Parathyroid adenoma (tissue), 2 donors: ENCODE results near the gene PRR15L.

Experiments used
- H2AFZ ChIP-seq: fragments of 300-600 bp; sonication (generic); one replicate; pipeline ENCODE4 v1.7.0; 2017; ENCODE audit warnings: antibody characterized with exemption, mild to moderate bottlenecking
- H3K27ac ChIP-seq: fragments of 300-600 bp; sonication (generic); one replicate; pipeline ENCODE4 v1.7.0; 2017
- H3K27me3 ChIP-seq: fragments of 300-600 bp; sonication (generic); one replicate; pipeline ENCODE4 v1.7.0; 2017; ENCODE audit warnings: low read length; ENCODE audit not compliant: control insufficient read depth, insufficient read depth
- H3K36me3 ChIP-seq: fragments of 300-600 bp; sonication (generic); one replicate; pipeline ENCODE4 v1.7.0; 2017; ENCODE audit warnings: low read length; ENCODE audit not compliant: control insufficient read depth, insufficient read depth
- H3K4me1 ChIP-seq: fragments of 300-600 bp; sonication (generic); one replicate; pipeline ENCODE4 v1.7.0; 2017; ENCODE audit warnings: control low read depth
- H3K4me2 ChIP-seq: fragments of 300-600 bp; sonication (generic); one replicate; pipeline ENCODE4 v1.7.0; 2017; ENCODE audit warnings: low read length
- H3K4me3 ChIP-seq: fragments of 300-600 bp; sonication (generic); one replicate; pipeline ENCODE4 v1.7.0; 2017; ENCODE audit warnings: low read depth, low read length
- H3K79me2 ChIP-seq: fragments of 300-600 bp; sonication (generic); one replicate; pipeline ENCODE4 v1.7.0; 2017; ENCODE audit warnings: control low read depth
- H3K9ac ChIP-seq: fragments of 300-600 bp; sonication (generic); one replicate; pipeline ENCODE4 v1.7.0; 2017; ENCODE audit warnings: mild to moderate bottlenecking
- H3K9me3 ChIP-seq: fragments of 300-600 bp; sonication (generic); one replicate; pipeline ENCODE4 v1.7.0; 2017; ENCODE audit warnings: low read length; ENCODE audit not compliant: control insufficient read depth
- TF ChIP-seq, protein P1 (sequence below): fragments of 300-600 bp; sonication (generic); IDR thresholded peaks from one replicate; pipeline ENCODE4 v1.7.0; 2017; ENCODE audit warnings: antibody characterized with exemption, mild to moderate bottlenecking
- donor health status: primary hyperparathyroidism.

The PRR15L gene

DNA sequence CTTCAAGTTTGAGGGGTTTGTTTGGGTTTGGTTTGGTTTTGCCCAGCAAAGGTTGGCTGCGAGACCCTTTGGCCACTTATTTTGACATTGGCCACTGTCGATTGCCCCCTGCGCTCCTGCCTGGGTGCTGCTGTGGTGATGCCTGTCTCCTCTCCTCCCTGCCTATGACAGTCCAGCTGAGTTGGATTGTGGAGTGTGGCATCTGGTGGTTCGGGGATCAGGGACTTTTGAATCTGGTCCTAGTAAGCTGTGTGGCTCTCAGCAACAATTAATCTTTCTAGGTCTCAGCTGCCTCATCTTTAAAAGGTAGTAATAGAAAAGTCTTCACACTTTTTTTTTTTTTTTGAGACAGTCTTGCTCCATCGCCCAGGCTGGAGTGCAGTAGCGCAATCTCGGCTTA lies 40.4 kb upstream of the PRR15L start:
- H3K36me3 ChIP-seq = no peaks in the 10 kb centered on the region
- H3K79me2 ChIP-seq = no peaks in the 10 kb centered on the region
- peaks cover 9% of the 10 kb centered on the region for H3K4me1 ChIP-seq
- no peak overlapping the region for H3K4me3 ChIP-seq
- H3K27me3 ChIP-seq = no peaks in the 10 kb centered on the region
- no peak overlapping the region for H2AFZ ChIP-seq
- H3K27ac ChIP-seq = no peak overlapping the region
- no peak overlapping the region for H3K4me2 ChIP-seq
- no peak overlapping the region for H3K9ac ChIP-seq
- H3K9me3 ChIP-seq = no peaks in the 10 kb centered on the region
- TF ChIP-seq, protein P1, sequence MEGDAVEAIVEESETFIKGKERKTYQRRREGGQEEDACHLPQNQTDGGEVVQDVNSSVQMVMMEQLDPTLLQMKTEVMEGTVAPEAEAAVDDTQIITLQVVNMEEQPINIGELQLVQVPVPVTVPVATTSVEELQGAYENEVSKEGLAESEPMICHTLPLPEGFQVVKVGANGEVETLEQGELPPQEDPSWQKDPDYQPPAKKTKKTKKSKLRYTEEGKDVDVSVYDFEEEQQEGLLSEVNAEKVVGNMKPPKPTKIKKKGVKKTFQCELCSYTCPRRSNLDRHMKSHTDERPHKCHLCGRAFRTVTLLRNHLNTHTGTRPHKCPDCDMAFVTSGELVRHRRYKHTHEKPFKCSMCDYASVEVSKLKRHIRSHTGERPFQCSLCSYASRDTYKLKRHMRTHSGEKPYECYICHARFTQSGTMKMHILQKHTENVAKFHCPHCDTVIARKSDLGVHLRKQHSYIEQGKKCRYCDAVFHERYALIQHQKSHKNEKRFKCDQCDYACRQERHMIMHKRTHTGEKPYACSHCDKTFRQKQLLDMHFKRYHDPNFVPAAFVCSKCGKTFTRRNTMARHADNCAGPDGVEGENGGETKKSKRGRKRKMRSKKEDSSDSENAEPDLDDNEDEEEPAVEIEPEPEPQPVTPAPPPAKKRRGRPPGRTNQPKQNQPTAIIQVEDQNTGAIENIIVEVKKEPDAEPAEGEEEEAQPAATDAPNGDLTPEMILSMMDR = no peak

DNA sequence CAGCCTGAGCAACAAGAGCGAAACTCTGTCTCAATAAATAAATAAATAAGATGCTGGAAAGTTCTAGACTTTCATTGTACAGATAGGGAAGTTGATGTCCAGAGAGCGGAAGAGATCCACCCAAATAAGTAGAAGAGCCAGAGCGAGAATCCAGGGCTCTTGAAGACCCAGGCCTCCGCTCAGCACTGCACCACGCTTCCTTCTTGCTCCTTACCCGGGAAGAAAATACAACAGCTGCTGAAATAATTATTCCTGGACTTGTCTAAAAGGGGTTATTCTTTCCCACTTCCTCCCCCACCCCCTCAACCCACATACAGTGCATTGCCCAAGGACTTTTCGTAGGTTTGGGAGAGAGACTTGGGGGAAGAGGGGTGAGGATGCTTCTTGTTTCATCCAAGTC lies 39.9 kb upstream of the PRR15L start:
- H2AFZ ChIP-seq = no peak overlapping the region
- H3K79me2 ChIP-seq = no peaks in the 10 kb centered on the region
- no peaks in the 10 kb centered on the region for H3K9me3 ChIP-seq
- H3K27ac ChIP-seq = no peak overlapping the region
- peaks cover 5% of the 10 kb centered on the region for H3K4me1 ChIP-seq
- TF ChIP-seq, protein P1 = no peak
- H3K36me3 ChIP-seq = no peaks in the 10 kb centered on the region
- H3K4me3 ChIP-seq = no peak overlapping the region
- H3K27me3 ChIP-seq = no peaks in the 10 kb centered on the region
- H3K4me2 ChIP-seq = no peak overlapping the region
- no peak overlapping the region for H3K9ac ChIP-seq

DNA sequence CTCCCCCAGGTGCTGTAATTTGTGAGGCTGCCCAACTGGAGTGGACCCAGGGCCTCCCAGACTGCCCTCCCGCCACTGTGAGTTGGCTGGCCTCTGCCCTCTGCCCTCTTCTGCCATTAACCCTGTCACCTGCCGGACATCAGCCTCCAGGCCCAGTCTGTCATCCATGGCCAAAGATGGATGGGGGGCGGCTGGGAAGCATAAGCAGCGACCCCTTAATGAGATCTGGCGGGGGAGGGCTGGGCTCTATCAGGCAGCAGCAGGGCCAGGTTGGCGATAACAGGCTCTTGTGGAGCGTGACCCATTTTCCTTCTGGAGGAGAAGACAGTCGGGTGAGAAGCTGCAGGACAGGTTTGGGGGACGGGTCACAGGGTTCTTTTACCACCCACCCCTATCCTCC lies 38.5 kb upstream of the PRR15L start:
- Histone ChIP-seq H3K9ac (no peak overlapping the region), H2AFZ (peak overlapping the region; percentile 49), H3K36me3 (no peaks in the 10 kb centered on the region), H3K4me3 (no peak overlapping the region), H3K9me3 (no peaks in the 10 kb centered on the region), H3K4me2 (no peak overlapping the region), H3K79me2 (no peaks in the 10 kb centered on the region), H3K4me1 (no peaks in the 10 kb centered on the region), H3K27ac (no peak overlapping the region), H3K27me3 (no peaks in the 10 kb centered on the region)
- TF ChIP-seq, protein P1 = no peak

DNA sequence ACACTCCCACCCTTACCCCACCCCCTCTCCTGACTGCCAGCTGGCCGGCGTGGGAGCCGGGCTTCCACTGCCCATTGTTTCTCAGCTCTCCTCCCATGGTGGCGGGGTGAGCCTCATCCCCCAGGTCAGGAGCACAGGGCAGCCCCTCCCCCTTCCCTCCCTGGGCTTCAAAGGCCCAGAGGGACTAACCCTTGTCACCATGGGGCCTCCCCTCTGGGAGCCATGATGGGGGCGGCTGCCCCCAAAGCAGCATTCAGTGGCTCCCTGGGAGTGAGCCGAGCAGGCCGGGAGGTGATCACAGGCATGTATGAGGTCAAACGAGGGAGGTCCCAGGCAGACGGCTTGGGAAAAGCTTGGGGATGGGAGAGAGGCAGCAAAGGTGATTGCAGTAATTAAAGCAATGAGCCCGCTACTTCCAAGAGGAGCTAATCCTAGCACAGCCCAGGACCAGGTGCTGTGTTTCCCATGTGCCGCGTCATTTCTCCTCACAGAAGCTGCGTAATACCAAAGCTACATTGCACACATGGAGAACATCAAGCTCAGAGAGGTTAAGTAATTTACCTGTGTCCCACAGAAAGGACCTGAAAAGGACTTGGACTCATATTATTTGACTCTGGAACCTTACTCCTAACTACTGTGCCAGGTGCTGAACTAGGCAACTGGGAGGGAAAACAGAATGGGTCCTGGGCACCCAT lies 37.7 kb upstream of the PRR15L start:
- Histone ChIP-seq H3K27ac (no peak overlapping the region), H3K79me2 (no peaks in the 10 kb centered on the region)
- TF ChIP-seq, protein P1 = no peak

DNA sequence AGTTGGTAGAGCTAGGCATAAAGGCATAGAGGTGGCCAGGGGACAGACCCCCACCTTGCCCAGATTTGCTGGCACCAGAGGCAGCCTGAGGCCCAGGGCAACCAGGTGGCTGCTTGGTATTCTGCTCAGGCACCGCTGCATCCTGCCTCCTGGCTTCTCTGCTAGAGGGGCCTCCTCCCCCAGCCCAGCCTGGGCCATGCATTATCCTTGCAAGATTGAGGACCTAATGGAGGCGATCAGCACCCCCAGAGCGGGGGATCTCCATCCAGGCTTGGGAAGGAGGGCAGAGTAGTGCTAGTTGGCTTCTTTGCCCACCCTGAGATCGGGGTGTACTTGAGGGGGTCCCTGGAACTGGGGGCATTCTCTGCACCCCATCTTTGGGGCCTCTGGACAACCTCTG lies 37.0 kb upstream of the PRR15L start:
- H3K9ac ChIP-seq = no peak overlapping the region
- no peaks in the 10 kb centered on the region for H3K4me1 ChIP-seq
- H3K27ac ChIP-seq = no peak overlapping the region
- no peak overlapping the region for H2AFZ ChIP-seq
- H3K9me3 ChIP-seq = no peaks in the 10 kb centered on the region
- no peak overlapping the region for H3K4me3 ChIP-seq
- no peaks in the 10 kb centered on the region for H3K36me3 ChIP-seq
- no peaks in the 10 kb centered on the region for H3K79me2 ChIP-seq
- no peaks in the 10 kb centered on the region for H3K27me3 ChIP-seq
- TF ChIP-seq, protein P1 = no peak
- no peak overlapping the region for H3K4me2 ChIP-seq

More for the DNA sequence above, 37.7 kb upstream of the PRR15L start:
- no peaks in the 10 kb centered on the region for H3K9me3 ChIP-seq
- no peak overlapping the region for H2AFZ ChIP-seq
- H3K36me3 ChIP-seq = no peaks in the 10 kb centered on the region
- H3K27me3 ChIP-seq = no peaks in the 10 kb centered on the region
- no peak overlapping the region for H3K9ac ChIP-seq
- no peaks in the 10 kb centered on the region for H3K4me1 ChIP-seq
- H3K4me3 ChIP-seq = no peak overlapping the region
- no peak overlapping the region for H3K4me2 ChIP-seq
